Sigmoid colon (tissue), 7 donors: ENCODE measurements around the gene VPS51. TPM values are rescaled to one million over a fixed set of nuclear protein-coding genes. Genes with fewer than 3 reads are reported as not detected.

Experiments
- DNase-seq: peaks from one replicate; pipeline ENCODE4 v3.0.0-alpha.2; 2019
- H3K27ac ChIP-seq, 4 donors: fragments of 200-600 bp; sonication (generic); one replicate each; pipeline ENCODE4 v1.5.1; 2016 to 2019; ENCODE audit warnings: mild to moderate bottlenecking in 1 of 4
- H3K27me3 ChIP-seq, 3 donors: fragments of 200-600 bp; sonication (generic); one replicate each; pipeline ENCODE4 v1.5.1; 2019; ENCODE audit warnings: mild to moderate bottlenecking in 1 of 3
- H3K36me3 ChIP-seq, 4 donors: fragments of 200-600 bp; sonication (generic); one replicate each; pipeline ENCODE4 v1.5.1; 2016 to 2019
- H3K4me1 ChIP-seq, 4 donors: fragments of 200-600 bp; sonication (generic); one replicate each; pipeline ENCODE4 v1.5.1; 2017 to 2019
- H3K4me3 ChIP-seq, 4 donors: fragments of 200-600 bp; sonication (generic); one replicate each; pipeline ENCODE4 v1.5.1; 2017 to 2019; ENCODE audit warnings: mild to moderate bottlenecking in 2 of 4, moderate library complexity in 1 of 4
- H3K9me3 ChIP-seq, 4 donors: fragments of 200-600 bp in 3 of 4; sonication (generic) in 3 of 4; one replicate each; pipeline versions ENCODE4 v1.5.1 to v1.6.1; 2013 to 2019
- CTCF ChIP-seq, 4 experiments: fragments of 450-650 bp in 3 of 4; fragments of 200-600 bp in 1 of 4; IDR thresholded peaks; one replicate each; pipeline ENCODE4 v1.5.1; 2016 to 2019; ENCODE audit warnings: antibody characterized with exemption in 4 of 4, mild to moderate bottlenecking in 3 of 4, moderate library complexity in 2 of 4
- EP300 ChIP-seq, 4 donors: sonication (generic); formaldehyde crosslinking; IDR thresholded peaks; one replicate each; pipeline ENCODE4 v1.6.1; 2017; ENCODE audit warnings: antibody characterized with exemption in 4 of 4
- POLR2A ChIP-seq, 2 donors: fragments of 450-650 bp; IDR thresholded peaks; one replicate each; pipeline ENCODE4 v1.6.1; 2016; ENCODE audit warnings: antibody characterized with exemption in 2 of 2, mild to moderate bottlenecking in 2 of 2, moderate library complexity in 2 of 2
- POLR2AphosphoS5 ChIP-seq, 4 donors: sonication (generic); formaldehyde crosslinking; IDR thresholded peaks; one replicate each; pipeline ENCODE4 v1.6.1; 2017; ENCODE audit warnings: antibody characterized with exemption in 4 of 4
- WGBS, 2 donors: extraction: QIAGEN DNeasy Blood & Tissue Kit; methylation state at CpG; one replicate each; pipeline ENCODE4 v1.1.7; 2013; 5-methylcytosine and 5-hydroxymethylcytosine counted together
- intact Hi-C: fragments of 100-400 bp; cut with DNase I; formaldehyde crosslinking; loops from one replicate; pipeline ENCODE4 v1.15.1; 2023
- polyA plus RNA-seq, 3 donors: library from polyadenylated mRNA; stranded (reverse); fragments of 200-250 nt; gene quantifications; one replicate each; pipeline ENCODE4 v1.2.3, GENCODE V29; 2013
- total RNA-seq, 4 donors: library from RNA; depleted of rRNA; stranded (reverse); fragments of >200 nt; gene quantifications; one replicate each; pipeline ENCODE4 v1.1.0, GENCODE V29; 2016
- donor health status: healthy with polysubstance abuse.
- donor health status: Bipolar disorder and iron deficiency.
- donor health status: healthy.

The VPS51 gene
- total and polyA plus RNA-seq, 7 donors = 86.2 to 752 (median 211) TPM

- no peak for DNase-seq
- TF ChIP-seq POLR2A (IDR thresholded peaks at IDR 0.05) = no peak
- TF ChIP-seq CTCF (IDR thresholded peaks at IDR 0.05) = no peak
- TF ChIP-seq POLR2AphosphoS5 (IDR thresholded peaks at IDR 0.05) = no peak
- TF ChIP-seq EP300 (IDR thresholded peaks at IDR 0.05) = no peak
- no peak overlapping the region for H3K4me3 ChIP-seq
- H3K4me1 ChIP-seq = peaks cover 0 to 2% (median under 1%) of the 10 kb centered on the region in 4 donors
- no peaks in the 10 kb centered on the region for H3K27me3 ChIP-seq
- no peaks in the 10 kb centered on the region for H3K9me3 ChIP-seq
- no peak overlapping the region for H3K27ac ChIP-seq
- H3K36me3 ChIP-seq = peaks cover 0 to 28% (median 1%) of the 10 kb centered on the region in 4 donors
- intact Hi-C loops = no loop called here
- WGBS, 2 donors = 68 to 86% methylated on average over 8 of the region's 8 CpGs
Measured at GRCh38 chr11:65102142-65103095, 6.4 kb downstream of the VPS51 start.

GRCh38 chr11:65103476-65103875 lies 7.5 kb downstream of the VPS51 start:
- H3K36me3 ChIP-seq = peaks cover 8 to 32% (median 10%) of the 10 kb centered on the region in 4 donors
- no peak for DNase-seq
- TF ChIP-seq POLR2AphosphoS5 (IDR thresholded peaks at IDR 0.05) (no peak), EP300 (IDR thresholded peaks at IDR 0.05) (no peak), POLR2A (IDR thresholded peaks at IDR 0.05) (no peak), CTCF (IDR thresholded peaks at IDR 0.05) (no peak)
- H3K9me3 ChIP-seq = no peaks in the 10 kb centered on the region
- no peaks in the 10 kb centered on the region for H3K27me3 ChIP-seq
- H3K4me3 ChIP-seq = no peak overlapping the region
- intact Hi-C loops = no loop called here
- H3K4me1 ChIP-seq = no peaks in the 10 kb centered on the region
- no peak overlapping the region for H3K27ac ChIP-seq

- no peak for TF ChIP-seq POLR2A (IDR thresholded peaks at IDR 0.05)
- no peak for TF ChIP-seq POLR2AphosphoS5 (IDR thresholded peaks at IDR 0.05)
- no peak for TF ChIP-seq CTCF (IDR thresholded peaks at IDR 0.05)
- TF ChIP-seq EP300 (IDR thresholded peaks at IDR 0.05) = no peak
- DNase-seq = no peak
Measured at GRCh38 chr11:65104628-65105027, 8.6 kb downstream of the VPS51 start.

GRCh38 chr11:65107078-65107477 lies 11.1 kb downstream of the VPS51 start:
- intact Hi-C loops = no loop called here
- Histone ChIP-seq H3K27ac (no peak overlapping the region), H3K4me1 (peaks cover 0 to 18% (median 16%) of the 10 kb centered on the region in 4 donors), H3K9me3 (no peaks in the 10 kb centered on the region), H3K4me3 (no peak overlapping the region), H3K27me3 (no peaks in the 10 kb centered on the region), H3K36me3 (peaks cover 9 to 40% (median 16%) of the 10 kb centered on the region in 4 donors)
- no peak for DNase-seq
- 96% methylated on average over 15 of the region's 15 CpGs for WGBS, 2 donors
- TF ChIP-seq POLR2AphosphoS5 (IDR thresholded peaks at IDR 0.05) (no peak), EP300 (IDR thresholded peaks at IDR 0.05) (no peak), CTCF (IDR thresholded peaks at IDR 0.05) (no peak), POLR2A (IDR thresholded peaks at IDR 0.05) (no peak)

More at GRCh38 chr11:65104628-65105027, 8.6 kb downstream of the VPS51 start:
- no peak overlapping the region for H3K4me3 ChIP-seq
- no peaks in the 10 kb centered on the region for H3K9me3 ChIP-seq
- peaks cover 9 to 37% (median 16%) of the 10 kb centered on the region in 4 donors for H3K36me3 ChIP-seq
- no peaks in the 10 kb centered on the region for H3K27me3 ChIP-seq
- WGBS, 2 donors = 74 to 80% methylated on average over 4 of the region's 4 CpGs
- no peaks in the 10 kb centered on the region for H3K4me1 ChIP-seq
- H3K27ac ChIP-seq = no peak overlapping the region
- intact Hi-C loops = no loop called here
